A673 (cell line): ENCODE data around the gene DEDD2.

Experiments
- CTCF ChIP-seq: fragments of 300-800, 200-600 bp; sonication (generic); conservative IDR thresholded peaks from 2 replicates; pipeline ENCODE4 v1.5.1; 2017; ENCODE audit warnings: low read depth, mild to moderate bottlenecking, antibody characterized with exemption, low read length, moderate library complexity, mixed read lengths
- EZH2 ChIP-seq: fragments of 200-600 bp; sonication (generic); IDR thresholded peaks from 2 replicates; pipeline ENCODE4 v1.6.1; 2017; ENCODE audit warnings: borderline replicate concordance, low read depth, mild to moderate bottlenecking, mixed read lengths, antibody characterized with exemption, low read length; ENCODE audit not compliant: poor library complexity, severe bottlenecking

- TF ChIP-seq CTCF (no peak), EZH2 (no peak)
Measured at GRCh38 chr19:42250666-42251531, 33.4 kb upstream of the DEDD2 start.
